Fibroblast of skin of abdomen (primary cell): ENCODE measurements around the gene IQCB1.
"Not testable (repeated sequence)": the region's sequence is repeated elsewhere in the genome, so short reads cannot be mapped to it uniquely, and the experiment has no call there.

ENCODE experiments used
- DNase-seq: peaks from one replicate; pipeline ENCODE4 v3.0.0-alpha.2; 2013

The IQCB1 gene

DNA sequence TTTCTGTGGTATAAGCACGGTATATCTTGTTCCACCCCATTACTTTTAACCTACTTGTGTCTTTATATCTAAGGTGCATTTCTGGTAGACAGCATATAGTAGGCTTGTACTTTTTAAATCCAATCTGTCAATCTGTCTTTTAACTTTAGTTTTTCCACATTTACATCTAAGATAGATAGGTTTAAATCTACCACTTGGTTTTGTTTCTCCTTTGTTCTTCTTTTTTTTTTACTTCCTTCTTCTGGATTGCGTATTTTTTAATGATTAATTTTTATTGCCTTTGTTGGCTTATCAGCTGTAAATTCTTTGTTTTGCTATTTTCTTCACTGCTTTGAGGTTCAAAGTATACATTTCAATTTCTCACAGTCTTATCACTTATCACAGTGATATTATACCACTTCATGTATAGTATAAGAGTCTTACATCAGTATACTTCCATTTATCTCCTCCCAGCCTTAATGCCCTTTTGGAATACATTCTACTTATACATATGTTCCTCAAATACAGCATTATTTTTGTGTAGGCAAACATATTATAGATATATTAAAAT lies 31.0 kb downstream of the IQCB1 start:
- DNase-seq: no peak

DNA sequence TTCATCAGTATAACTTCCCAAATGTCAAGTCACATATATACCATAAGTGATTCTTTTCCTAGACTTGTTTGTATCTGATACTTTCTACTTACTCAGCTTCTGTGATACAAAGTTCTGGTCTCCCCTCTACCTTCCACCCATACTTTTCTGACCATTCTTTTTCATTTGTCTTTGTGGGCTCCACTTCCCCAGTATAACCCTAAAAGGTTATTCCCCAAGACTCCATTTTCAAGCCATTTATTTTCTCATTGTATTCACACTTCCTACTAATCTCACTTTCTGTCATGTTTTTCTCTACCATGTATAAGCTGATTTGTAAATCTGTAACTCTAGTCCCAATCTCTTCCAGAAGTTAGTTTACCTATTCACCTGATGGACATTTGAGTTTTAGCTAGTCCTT lies 34.0 kb downstream of the IQCB1 start:
- no peak for DNase-seq

DNA sequence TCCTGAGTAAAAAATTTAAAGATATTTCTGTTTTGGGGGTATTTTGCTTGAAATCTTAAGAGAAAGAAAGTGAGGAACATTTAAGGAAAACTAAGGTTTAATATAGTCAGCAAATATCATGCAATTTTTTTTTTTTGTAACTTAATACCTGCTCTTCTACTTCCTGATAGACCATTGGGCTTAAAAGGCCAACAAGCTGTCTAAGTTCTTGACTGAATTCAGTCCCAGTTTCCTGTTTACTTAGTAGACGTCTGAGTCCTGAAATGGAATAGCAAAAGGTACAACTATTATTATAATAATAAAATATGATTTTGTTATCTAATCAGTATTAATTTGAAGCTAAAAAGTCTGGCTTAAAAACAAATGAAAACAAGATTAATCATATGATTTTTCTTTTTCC lies 37.9 kb downstream of the IQCB1 start:
- no peak for DNase-seq

DNA sequence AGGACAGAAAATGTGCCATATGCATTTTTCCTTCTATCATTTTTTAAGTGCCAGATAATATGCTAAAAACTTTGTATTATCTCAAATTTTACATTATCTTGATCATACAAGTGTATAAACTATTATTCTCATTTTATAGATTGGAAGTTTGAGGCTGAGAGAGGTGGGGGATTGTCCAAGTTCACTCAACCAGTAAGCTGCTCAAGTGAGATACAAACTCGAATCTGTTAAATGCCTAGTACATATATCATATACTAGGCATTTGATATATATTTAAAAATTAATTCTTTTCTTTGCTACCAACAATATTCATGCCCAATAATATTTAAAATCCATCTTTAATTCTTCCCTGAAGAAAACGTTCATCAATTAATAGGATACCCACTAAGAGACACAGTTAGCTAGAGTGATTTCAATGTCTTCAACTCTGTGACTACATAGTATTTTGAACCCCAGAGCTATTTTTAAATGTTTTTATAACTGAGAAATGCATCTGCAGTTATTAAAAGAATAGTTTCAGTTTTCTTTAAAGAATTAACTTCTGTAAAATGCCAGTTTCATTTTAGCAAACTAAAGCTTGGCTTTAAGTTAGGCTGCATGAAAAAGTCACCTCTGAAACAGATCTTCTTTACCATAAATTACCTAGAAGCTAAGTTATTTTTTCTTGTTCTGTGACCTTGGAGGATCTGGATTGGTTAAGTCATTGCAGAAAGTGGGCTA lies 40.4 kb downstream of the IQCB1 start:
- no peak for DNase-seq

DNA sequence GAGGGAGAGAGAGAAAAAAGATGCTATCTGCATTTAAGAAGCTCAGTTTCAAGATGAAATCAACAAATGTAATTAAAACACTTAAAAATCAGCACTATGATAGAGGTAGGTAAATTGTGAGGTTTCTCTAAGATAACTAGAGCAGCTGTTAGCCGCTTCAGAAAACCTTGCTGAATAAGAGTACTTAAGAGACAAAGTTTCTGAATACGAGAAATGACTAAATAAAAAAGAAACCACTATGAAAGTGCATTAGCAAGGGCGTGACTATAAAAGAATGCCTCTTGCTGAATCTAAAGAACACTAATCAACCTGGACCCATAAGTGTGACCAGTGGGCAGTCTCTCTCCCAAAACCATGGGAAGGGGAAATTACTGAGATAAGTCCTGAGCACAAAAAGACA lies 41.8 kb downstream of the IQCB1 start:
- DNase-seq: no peak

DNA sequence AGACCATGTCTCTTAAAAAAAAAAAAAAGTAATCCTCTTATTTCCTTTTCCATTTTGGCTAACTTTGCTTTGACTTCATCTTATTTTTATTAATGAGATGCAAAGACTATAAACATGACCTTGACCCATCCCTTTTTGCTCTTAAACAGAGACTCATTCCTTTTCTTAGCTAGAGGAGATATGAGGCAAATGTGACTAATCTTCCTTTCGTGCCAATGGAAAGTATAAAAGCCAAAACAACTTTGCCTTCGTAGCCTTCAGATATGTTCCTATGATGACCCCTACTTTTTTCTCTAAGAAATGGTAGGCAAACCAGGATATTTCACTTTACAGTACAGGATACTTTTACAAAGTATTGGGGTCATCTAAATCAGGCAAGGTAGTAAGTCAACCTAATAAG lies 48.4 kb downstream of the IQCB1 start:
- no peak for DNase-seq

DNA sequence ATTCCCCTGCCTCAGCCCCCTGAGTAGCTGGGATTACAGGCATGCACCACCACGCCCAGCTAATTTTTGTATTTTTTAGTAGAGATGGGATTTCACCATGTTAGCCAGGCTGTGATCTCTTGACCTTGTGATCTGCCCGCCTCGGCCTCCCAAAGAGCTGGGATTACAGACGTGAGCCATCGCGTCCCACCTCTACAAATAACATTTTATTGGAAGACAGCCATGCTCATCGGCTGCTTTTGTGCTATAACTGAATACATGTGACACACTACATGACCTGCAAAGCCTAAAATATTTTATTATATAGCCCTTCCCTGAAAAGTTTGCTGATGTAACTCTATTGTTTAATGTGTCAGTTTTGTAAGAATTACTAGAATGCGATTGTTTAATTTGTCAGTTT lies 52.1 kb downstream of the IQCB1 start:
- not testable (repeated sequence) for DNase-seq

DNA sequence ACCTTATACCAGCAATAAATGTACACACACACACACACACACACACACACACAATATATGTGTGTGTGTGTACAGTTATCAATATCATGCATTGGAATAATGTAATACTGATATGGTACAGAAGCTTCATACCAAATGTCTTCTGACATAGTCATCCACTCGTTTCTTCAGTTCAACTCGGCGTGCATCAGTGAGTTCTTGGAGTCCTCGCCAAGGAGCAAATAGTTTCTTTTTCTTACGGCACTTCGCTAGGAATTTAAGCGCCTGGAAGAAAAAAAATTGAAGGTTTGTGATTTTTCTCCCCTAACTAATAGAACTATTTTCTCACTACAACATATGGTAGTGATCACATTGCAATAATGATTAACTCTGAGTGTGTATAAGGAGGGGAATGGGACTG lies 53.2 kb downstream of the IQCB1 start:
- no peak for DNase-seq

DNA sequence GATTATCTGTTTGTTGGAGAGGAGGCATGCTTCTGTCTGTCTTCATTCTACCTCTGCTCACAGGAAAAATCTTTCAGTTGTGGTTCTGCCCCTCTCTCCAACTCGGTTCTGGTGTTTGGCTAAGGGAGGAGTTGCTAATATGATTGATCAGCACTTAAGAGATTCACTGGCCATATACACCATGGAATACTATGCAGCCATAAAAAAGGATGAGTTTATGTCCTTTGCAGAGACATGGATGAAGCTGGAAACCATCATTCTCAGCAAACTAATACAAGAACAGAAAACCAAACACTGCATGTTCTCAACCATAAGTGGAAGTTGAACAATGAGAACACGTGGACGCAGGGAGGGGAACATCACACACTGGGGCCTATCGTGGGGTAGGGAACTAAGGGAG lies 59.8 kb downstream of the IQCB1 start:
- not testable (repeated sequence) for DNase-seq

DNA sequence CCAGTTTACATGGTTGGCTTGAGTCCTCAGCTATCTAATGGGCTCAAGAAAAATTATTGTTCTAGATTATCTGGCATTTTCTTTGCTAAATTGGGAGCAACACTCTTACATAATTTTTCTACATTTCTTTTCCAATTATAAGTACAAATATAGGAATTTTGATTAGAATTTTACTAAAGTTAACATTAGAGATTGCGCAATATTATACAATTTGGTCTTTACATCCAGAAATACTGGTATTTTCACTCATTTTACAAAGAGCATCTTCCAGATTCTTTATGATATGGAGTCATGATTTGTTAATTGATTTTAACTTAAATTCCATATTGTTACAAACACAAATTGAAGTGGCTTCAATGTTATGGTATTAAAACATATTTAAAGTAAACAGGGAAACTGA lies 65.6 kb downstream of the IQCB1 start:
- DNase-seq: no peak

DNA sequence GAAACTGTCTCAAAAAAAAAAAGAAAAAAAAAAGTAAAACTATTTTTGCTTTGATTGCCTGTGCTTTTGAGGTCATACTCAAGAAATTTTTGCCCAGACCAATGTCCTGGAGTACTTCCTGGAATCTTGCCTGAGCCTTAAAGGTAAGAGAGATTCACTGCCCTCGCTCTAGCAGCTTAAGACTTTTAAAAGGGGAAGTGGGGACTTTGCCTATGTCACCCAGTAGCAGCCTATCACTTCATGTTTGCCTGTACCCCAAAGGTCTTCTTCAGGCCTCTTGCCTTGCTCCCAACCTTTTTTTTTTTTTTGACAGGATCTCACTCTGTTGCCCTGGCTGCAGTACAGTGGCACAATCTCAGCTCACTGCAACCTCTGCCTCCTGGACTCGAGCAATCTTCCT lies 66.4 kb downstream of the IQCB1 start:
- DNase-seq: no peak

DNA sequence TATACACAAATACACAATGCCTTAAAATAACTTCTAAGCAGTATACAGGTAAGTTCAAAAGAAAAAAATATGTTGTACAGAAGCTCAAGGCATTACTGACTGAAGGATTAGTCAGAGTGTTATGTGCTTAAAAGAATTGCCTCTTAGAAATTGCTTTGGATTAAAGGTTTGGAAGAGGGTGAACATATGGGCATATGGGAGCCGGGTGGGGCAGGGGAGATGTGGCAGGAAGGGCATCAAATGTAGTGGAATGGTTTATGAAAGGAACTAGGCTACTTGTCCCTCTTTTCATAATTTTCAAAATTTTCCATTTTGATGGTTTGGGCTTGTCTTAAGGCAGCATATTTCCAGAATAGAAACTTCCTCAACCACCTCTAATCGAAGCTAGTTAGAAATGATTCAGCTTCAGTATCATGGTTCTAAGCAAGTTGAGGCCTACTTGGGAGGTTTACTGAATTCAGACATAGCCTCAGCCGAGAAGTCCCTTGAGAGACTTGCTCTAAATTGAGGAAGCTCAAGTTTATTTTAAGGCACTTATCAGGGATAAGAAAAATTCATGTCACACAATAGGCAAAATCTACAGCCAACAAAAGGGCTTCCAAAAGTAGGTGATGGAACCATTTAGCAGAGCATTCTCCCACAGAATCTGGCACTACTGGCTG lies 75.2 kb downstream of the IQCB1 start:
- DNase-seq: no peak

DNA sequence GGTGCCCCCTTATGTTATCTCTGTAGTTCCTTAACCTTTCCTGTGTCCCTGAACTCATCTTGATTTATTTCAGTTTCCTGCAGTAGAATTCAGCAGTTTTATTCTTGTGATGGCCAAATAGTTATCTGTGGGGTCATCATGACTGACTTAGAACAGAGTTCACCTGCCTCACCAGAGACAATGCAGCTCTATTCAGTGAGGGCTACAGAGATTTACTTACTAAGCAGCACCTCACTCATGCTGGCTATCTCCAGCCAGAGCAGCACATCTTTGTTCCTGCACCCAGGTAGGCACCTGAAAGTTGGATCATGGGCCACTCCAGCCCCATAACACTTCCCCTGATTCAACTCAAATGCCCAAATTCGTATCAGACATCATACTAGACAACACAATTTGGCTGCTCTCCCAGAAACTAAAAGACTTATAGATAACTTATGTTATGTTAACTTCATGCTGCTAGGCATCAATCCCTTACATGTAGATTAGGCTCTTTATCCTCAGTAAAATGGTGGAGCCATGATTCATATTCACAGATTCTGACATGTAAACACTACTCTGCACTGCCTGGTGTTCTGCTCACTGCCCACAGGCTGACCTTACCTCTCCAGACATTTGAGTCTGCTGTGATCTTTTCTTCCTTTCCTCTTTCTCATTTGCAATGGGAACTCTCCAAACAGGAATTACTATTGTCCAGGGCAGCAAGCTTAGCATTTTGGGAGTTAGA lies 76.0 kb downstream of the IQCB1 start:
- no peak for DNase-seq

DNA sequence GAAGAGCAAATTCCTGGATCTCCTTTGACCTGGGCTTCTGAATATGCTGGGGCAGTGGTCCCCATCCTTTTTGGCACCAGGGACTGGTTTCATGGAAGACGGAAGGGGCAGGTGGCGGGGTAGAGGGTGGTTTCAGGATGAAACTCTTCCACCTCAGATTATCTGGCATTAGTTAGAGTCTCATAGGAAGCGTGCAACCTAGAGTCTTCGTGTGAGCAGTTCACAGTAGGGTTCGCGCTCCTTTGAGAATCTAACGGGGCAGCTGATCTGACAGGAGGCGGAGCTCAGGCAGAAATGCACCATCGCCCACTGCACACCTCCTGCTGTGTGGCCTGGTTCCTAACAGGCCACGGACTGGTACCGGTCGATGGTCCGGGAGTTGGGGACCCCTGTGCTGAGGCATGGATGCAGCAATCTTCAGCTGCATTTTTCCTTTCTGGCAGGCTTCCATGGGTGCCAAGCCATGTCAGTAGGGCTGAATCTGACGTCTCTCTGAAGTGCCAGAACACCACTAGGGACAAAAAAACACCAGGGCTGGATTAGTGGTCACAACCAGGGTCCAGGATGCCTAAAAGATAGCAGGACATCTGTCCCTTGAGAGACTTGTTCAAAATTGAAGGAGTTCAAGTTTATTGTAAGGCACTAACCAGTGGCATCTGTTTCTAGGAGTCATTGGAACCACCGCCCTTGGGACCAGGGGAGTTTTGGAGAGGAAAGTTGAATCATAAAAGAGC lies 76.9 kb downstream of the IQCB1 start:
- DNase-seq: no peak

DNA sequence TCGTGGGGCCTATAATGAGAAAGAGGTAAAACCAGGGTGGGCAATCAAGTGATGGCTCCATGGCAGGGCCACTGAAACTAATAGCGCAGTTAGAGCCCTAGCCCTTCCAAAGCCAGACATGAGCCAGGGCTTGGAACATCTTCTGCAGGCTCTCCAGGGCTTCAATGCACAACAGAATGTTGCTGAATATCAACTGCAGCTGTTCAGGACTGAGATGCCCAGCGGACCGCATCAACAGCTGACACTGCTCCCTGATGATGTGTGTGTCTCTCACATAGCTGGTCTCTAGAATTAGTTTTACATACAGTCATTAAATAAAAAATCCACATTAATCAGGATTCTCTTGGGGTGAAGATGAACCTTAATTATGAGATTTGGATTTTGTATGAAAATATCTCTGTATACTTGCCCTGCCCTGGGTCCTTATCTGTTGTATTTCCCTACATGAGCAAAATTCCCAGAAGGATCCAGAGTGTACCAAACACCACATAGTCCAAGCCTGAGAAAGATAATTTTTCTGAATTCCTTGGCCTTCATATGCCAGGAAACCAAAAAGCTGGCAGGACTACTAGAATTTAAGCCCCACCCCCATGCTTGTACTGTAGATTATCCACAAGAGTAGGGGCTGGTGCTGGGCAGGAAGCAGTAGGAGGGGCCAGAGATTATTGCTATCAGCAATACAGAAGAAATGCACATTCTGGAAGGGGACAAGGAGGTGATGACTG lies 77.6 kb downstream of the IQCB1 start:
- DNase-seq: no peak

DNA sequence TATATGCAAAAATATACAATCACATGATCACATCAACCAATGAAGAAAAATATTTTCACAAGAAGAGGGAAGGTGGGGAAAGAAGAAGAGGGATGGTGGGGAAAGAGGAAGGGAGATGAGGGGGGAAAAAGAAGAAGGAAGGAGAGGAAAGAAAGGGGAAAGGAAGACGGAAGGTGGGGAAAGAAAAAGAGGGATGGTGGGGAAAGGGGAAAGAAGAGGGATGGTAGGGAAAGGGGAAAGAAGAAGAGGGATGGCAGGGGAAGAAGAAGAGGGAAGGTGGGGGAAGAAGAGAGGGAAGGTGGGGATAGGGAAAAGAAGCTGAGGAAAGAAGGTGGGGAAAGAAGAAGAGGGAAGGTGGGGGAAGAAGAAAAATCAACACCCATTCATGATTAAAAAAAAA lies 82.1 kb downstream of the IQCB1 start:
- DNase-seq: no peak

DNA sequence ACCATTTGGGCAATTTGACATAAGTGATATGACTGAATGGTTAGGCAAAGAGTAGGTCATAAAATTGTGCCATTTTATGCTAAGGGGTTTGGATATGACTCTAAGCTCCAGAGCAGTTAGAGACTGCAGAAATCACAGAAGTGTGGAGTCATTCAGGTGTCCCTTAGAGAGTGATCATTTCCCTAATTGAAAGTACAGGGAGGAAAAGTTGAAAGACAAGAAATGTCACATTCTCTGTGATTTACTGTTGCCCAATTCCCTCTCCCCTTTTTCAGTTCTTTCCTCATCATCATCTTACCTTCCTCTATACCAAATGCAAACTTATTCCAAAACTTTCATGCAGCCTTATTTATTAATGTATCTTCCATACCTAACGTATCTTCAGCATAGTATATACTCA lies 82.6 kb downstream of the IQCB1 start:
- DNase-seq: no peak

DNA sequence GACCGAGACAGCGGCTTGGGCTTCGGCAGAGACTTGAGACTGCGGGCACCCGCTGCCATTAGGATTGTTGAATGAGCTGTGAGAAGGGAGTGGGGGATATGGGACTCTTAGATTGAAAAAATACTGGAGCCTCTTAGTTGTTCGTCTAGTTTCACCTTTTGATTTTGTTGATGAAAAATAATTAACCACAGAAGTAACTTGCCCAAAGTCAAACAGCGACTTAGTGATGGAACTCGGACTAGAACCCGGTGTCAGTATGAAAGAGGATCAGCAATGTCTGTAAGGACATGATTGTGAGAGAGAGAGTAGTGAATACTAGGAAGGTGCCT lies 84.8 kb downstream of the IQCB1 start:
- no peak for DNase-seq

DNA sequence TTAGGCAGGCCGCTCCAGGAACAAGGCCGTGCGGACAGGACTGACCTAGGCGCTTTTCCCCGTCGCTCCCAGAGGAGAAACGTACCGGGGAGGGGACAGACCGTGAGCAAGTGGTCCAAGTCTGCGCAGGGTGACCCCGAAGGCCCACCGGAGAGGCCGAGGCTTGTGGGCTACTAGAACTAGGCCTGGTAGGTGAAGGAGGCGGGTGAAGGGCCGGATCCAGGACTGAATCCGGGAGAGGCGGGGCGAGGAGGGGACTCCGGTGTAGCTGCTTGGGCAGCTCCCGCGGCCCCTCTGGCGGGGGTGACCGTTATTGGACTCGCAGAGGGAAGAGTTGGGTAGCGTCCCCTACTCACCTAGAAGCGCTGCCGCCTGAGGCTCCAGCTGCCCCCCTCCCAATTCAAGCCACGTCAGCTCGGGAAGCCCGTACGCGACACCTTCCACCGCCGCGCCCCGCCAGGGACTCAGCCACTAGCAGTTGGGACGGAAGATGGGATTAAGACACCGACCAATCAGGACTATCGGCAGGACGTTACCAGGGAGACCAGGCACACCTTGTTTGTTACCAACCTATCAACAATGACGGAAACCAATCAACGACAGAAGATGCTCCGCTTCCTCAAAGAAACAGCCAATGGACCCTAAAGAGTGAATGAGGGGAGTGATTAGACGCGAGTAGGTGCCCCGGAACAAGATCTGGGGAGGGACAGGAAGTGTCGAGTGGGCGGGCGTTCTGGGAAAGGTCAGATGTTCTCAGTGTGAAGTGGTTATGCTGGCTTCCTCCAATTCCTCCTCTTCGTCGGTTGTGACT lies 85.4 kb downstream of the IQCB1 start, which contains the start of gene GOLGB1:
Gene GOLGB1, minus strand, starts transcription at position 466 of the 811 bp plus-strand sequence. CDS start 18,770 bp downstream, outside the sequence.
- DNase-seq: peak; percentile 99

DNA sequence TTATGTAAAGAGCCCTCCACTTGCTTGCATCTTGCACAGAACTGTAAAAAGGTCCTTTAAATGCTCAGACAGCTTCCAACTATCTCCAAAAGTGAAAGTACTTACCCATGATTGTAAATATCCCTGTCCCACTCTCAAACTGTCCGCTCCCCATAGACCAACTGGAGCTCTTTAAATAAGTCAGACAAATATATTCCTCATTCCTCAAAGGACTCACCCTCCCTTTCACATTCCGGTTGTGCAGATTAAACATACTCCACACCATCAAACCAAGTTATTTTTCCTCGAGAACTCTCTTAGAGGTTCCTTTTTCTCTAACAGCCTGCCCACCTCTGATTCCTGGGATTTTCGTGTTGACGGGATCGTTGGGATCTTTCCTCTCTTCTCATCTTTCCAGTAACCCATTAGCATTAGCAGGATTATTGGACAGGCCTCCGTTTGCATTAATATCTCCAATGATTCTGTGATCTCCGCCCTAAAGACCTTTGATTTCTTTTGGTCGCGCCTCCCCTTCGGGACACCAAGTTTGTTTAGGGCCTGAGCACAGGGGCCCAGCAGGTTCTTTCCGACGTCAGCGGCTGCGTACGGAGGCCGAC lies 86.1 kb downstream of the IQCB1 start:
- no peak for DNase-seq

DNA sequence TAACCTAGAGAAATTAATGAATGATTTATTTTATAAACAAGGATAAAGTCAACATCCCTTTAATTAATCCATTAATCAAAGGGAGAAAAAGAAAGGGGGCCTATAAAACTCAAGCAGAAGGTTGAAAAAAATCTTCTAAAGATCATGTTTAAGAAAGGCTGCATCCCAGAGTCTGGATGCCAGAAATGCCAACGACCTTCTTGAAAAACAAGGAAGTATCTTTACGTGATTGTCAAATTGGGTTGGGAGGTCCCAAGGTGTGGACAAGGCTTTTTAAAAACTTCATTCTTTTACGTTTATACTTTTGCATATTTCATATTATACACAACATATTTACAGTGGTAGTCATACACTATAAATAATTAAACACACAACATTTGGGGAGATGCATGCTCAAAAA lies 86.9 kb downstream of the IQCB1 start:
- DNase-seq: no peak
